ENCODE measurements around the gene USP47.

The USP47 gene

DNA sequence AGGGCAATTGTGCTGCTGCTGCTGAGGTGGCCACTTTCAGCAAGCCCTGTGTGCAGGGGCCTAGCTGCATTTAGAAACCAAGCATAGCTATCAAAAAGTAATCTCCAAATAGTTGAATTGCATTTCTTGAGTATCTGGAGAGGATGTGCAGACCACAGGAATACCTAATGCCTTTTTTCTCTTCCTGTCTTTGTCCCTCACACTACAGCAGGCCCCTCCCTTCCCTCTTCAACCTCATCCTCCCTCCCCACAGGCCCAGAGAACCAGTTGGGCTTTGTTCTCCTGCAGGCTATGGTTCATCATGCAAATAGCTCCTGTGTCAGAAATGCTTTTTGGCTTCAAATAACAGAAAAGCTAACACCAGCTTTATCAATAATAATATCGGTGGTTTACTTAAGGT lies 118.9 kb downstream of the USP47 start:
- TF ChIP-seq, protein P1, sequence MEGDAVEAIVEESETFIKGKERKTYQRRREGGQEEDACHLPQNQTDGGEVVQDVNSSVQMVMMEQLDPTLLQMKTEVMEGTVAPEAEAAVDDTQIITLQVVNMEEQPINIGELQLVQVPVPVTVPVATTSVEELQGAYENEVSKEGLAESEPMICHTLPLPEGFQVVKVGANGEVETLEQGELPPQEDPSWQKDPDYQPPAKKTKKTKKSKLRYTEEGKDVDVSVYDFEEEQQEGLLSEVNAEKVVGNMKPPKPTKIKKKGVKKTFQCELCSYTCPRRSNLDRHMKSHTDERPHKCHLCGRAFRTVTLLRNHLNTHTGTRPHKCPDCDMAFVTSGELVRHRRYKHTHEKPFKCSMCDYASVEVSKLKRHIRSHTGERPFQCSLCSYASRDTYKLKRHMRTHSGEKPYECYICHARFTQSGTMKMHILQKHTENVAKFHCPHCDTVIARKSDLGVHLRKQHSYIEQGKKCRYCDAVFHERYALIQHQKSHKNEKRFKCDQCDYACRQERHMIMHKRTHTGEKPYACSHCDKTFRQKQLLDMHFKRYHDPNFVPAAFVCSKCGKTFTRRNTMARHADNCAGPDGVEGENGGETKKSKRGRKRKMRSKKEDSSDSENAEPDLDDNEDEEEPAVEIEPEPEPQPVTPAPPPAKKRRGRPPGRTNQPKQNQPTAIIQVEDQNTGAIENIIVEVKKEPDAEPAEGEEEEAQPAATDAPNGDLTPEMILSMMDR (IDR thresholded peaks at IDR 0.05; ENCODE audit: low read depth, low read length): no peak
- H3K4me3 ChIP-seq (ENCODE audit: low read depth, low read length): no peak overlapping the region

DNA sequence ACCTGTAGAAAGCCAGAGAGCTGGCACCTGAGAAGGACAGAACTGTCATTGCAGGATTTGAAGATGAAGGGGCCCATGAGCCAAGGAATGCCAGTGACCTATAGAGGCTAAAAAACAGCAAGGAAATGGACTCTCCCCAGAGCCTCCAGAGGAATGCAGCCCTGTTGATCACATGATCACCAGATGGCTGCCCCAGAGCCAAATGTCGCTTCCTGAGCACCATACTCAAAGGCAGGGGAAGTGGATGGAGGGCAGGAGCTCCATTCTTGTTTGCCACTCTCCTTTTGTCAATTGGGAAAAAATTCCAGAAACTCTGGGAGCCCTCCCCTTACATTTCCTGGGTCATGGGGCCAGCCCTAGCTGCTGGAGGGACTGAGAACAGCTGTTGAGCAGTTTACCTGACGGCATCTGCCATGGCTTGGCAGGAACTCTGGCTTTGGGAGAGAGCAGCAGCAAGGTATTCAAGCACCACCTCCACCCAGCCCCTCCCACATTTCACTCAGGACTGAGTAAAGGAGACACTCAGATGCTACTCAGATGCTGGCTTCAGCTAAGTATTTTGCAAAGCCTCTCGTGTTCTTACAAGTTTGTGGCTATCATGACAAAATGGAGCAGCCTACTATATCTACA lies 119.7 kb downstream of the USP47 start:
- TF ChIP-seq, protein P1 (IDR thresholded peaks at IDR 0.05; ENCODE audit: low read depth, low read length): no peak
- H3K4me3 ChIP-seq (ENCODE audit: low read depth, low read length): no peak overlapping the region

- TF ChIP-seq, protein P1 (IDR thresholded peaks at IDR 0.05; ENCODE audit: low read depth, low read length): no peak
Measured at GRCh38 chr11:11963067-11963466, 121.3 kb downstream of the USP47 start.

GRCh38 chr11:11963842-11964773 lies 122.3 kb downstream of the USP47 start:
- TF ChIP-seq, protein P1 (IDR thresholded peaks at IDR 0.05; ENCODE audit: low read depth, low read length): no peak
- H3K4me3 ChIP-seq (ENCODE audit: low read depth, low read length): no peak overlapping the region

More at GRCh38 chr11:11963067-11963466, 121.3 kb downstream of the USP47 start:
- H3K4me3 ChIP-seq (ENCODE audit: low read depth, low read length): no peak overlapping the region

- no peak overlapping the region for H3K4me3 ChIP-seq (ENCODE audit: low read depth, low read length)
- TF ChIP-seq, protein P1 (IDR thresholded peaks at IDR 0.05; ENCODE audit: low read depth, low read length): no peak
Measured at GRCh38 chr11:11964774-11965150, 123.0 kb downstream of the USP47 start.

- no peak overlapping the region for H3K4me3 ChIP-seq (ENCODE audit: low read depth, low read length)
- TF ChIP-seq, protein P1 (IDR thresholded peaks at IDR 0.05; ENCODE audit: low read depth, low read length): no peak
Measured at GRCh38 chr11:11965192-11965591, 123.4 kb downstream of the USP47 start.

Data from WI38 (cell line).